ELF-1 (cell line): Measurements from ENCODE around the gene EFCC1.

Experiments used
- DNase-seq: peaks from one replicate; pipeline ENCODE4 v3.0.0-alpha.2; 2016; ENCODE audit warnings: low read depth, low spot score

EFCC1 gene

GRCh38 chr3:129001101-129001805, at the start of gene EFCC1:
EFCC1 (plus strand) TSS chr3:129001304; CDS start chr3:129001629, 325 bp downstream.
- peak; percentile 44 for DNase-seq

- DNase-seq, result no peak
Measured at GRCh38 chr3:128956440-128956839, 44.7 kb upstream of the EFCC1 start.

DNA sequence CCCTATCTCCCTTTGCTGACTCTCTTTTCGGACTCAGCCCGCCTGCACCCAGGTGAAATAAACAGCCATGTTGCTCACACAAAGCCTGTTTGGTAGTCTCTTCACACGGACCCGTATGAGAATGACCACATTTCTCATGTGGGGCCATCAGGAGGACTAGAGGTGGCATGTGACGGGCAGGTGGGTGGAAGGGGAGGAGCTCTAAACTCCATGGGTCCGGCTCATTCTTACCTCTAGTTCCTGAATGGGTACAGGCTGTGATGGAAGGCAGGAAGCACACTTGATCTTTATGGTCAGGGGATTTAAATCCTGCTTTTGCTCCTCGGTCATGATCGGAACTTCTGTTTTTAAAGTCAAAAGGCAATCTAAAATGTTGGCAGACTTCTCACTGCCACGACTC, 35.8 kb upstream of the EFCC1 start:
- DNase-seq, result no peak

GRCh38 chr3:128965818-128966217, 35.3 kb upstream of the EFCC1 start:
- DNase-seq, result no peak

GRCh38 chr3:128967748-128968355, 33.3 kb upstream of the EFCC1 start:
- DNase-seq, result no peak

GRCh38 chr3:128969993-128970739, 30.9 kb upstream of the EFCC1 start:
- peak; percentile 74 for DNase-seq

DNA sequence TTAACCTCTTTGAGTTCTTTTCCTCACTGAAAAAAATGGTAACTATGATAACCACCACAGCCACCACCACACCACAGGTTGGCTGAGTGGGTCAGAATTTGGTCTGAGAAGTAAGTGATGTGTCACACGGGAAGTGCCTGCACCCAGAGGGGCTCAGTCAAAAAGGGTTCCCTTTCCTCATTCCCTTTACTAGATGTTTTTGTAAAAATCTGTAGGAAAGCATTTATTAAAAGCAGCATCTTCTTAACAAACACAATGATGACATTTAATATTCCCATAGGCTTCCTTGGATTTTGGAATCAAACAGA, 30.4 kb upstream of the EFCC1 start:
- no peak for DNase-seq

- no peak for DNase-seq
Measured at GRCh38 chr3:128971421-128972100, 29.5 kb upstream of the EFCC1 start.

- DNase-seq, result no peak
Measured at GRCh38 chr3:128973988-128974564, 27.0 kb upstream of the EFCC1 start.

GRCh38 chr3:128975276-128975675, 25.8 kb upstream of the EFCC1 start:
- DNase-seq, result no peak

DNA sequence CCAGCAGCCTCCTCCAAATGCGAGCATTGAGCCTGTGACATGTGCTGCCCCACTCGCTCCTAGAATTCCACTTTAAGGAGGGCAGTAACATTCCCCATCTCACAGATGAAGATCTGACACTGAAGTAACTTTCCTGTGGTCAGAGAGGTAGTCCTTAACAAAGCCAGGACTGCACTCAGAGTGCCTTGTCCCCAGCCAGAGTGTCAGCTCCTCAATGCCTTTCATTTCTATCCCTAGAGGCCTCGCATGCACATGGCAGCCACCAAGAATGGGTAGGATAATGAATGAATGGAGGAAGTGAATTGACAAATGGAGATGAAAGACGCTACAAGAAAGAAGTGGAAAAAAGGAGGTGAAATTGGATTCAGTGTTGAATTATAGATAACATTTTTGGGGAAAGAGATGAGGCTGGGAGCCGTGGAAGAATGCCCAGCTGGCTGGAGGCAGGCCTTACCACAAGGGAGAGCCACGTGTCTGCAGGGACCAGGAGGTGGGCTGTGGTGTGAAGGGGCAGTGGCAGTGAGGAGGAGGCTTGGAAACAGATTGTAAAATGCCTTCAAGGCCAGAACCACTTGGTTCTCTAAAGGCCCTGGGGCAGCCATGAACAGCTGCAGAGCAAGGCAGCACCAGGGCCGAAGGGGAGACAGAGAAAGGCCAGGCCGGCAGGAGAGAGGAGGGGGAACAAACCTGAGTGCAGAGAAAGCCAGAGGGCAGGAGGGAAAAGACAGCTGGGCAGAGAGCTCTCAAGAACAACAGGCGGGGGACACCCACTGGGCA, 17.6 kb upstream of the EFCC1 start:
- peak; percentile 28 for DNase-seq

- DNase-seq, result no peak
Measured at GRCh38 chr3:128984596-128984995, 16.5 kb upstream of the EFCC1 start.

DNA sequence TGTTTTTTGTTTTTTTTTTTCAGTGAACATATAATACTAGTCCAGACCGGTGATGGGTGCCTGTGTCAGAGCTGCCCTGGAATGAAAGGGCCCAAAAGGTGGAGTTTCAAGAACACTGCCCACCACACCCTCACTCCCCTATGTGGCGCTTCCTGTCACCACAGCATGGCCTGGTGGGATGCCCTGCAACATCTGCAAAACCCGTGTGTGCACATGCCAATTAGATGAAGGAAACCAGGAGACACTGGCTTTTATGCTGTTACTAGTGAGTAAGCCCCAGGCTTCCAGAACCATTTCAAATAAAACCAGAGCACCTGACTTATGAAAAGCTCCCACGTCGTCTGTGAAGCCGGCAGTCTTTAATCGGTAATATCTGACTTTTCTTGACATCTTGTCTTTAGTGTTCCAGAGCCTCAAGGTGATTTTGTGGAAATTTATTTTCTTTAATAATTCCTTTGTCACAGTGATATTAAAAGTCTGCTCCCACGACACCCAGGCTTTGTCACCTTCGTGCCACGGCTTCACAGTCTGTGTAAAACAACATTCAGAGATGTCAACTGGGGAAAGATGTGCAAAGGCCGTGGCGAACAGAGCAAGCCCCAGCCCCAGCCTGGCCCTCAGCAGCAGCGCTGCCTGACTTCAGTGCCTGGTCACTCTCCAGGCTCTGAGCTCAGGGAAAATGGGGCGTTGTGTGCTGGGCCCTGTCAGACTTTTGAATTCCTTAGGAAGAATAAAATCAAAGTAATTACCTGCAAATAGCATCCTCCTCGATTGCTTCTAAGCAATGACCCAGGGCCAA, 13.6 kb upstream of the EFCC1 start:
- no peak for DNase-seq

DNA sequence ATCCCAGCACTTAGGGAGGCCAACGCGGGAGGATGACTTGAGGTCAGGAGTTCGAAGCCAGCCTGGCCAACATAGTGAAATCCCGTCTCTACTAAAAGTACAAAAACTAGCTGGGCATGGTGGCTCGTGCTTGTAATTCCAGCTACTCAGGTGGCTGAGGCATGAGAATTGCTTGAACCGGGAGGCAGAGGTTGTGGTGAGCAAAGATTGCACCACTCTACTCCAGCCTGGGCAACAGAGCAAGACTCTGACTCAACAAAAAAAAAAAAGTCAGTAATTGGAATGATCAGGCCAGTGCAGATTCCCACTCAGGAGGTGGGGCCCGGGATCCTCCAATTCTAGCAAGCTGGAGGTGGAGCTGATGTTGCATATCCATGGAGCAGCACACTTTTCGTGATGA, 12.8 kb upstream of the EFCC1 start:
- no peak for DNase-seq

- DNase-seq, result no peak
Measured at GRCh38 chr3:128991355-128991895, 9.7 kb upstream of the EFCC1 start.

DNA sequence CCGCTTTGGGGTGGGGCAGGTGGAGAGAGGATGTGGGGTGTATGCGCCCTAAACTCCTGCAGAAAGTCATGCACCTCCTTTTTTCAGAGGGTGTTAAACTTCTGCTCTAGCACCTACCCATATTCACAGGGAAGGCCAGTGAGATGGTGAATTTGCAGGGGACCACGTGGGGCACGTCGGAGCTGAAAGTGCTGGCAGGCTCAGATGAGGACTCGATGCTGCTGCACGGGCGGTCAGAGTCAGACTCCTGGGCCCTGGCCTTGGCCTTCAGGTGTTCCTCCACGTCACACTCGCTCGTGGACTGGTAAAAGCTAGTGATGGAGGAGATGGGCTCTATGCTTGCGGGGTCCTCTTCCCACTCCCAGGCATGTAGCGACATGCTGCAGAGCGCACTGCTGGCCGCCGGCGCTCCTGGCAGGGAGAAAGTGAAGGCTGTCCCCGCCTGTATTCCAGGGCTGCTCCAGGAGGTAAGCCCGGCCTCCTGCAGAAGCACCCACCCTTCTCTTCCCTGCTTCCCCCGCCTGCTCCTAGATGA, 8.1 kb upstream of the EFCC1 start:
- no peak for DNase-seq

- DNase-seq, result peak; percentile 82
Measured at GRCh38 chr3:128993461-128994172, 7.5 kb upstream of the EFCC1 start, which contains the start of gene CFAP92. CFAP92 (minus strand) TSS chr3:128994076; CDS start chr3:128993304, 772 bp downstream.

- no peak for DNase-seq
Measured at GRCh38 chr3:128994173-128994512, 7.0 kb upstream of the EFCC1 start.
